Natural killer cell (primary cell): ENCODE measurements around the gene PHACTR1. TPM values are rescaled to one million over a fixed set of nuclear protein-coding genes. Genes with fewer than 3 reads are reported as not detected.

Experiments
- ATAC-seq, 3 donors: fragments of 150-1000 bp in 2 of 3; fragments of 200-7000 bp in 1 of 3; cut with Tn5 transposase; 1 replicate in 1 of 3; 2 replicates in 2 of 3; pipeline ENCODE4 v1.10.0; 2021; ENCODE audit warnings: mild to moderate bottlenecking in 2 of 3, moderate library complexity in 2 of 3
- DNase-seq, 2 donors: peaks; one replicate each; pipeline versions ENCODE4 v3.0.0 to v3.0.0-alpha.2; 2013 to 2021; ENCODE audit warnings: mixed read lengths in 1 of 2
- H3K27ac ChIP-seq: one replicate; pipeline ENCODE4 v1.5.1; 2013; ENCODE audit warnings: mild to moderate bottlenecking, low read length
- H3K27me3 ChIP-seq: one replicate; pipeline ENCODE4 v1.6.1; 2013; ENCODE audit warnings: low read length; ENCODE audit not compliant: control insufficient read depth, insufficient read depth
- H3K36me3 ChIP-seq: one replicate; pipeline ENCODE4 v1.6.1; 2013; ENCODE audit warnings: low read length; ENCODE audit not compliant: control insufficient read depth, insufficient read depth
- H3K4me1 ChIP-seq: one replicate; pipeline ENCODE4 v1.6.1; 2013; ENCODE audit warnings: low read length; ENCODE audit not compliant: control insufficient read depth, insufficient read depth
- H3K4me3 ChIP-seq: one replicate; pipeline ENCODE4 v1.5.1; 2013; ENCODE audit warnings: low read length
- H3K9me3 ChIP-seq: one replicate; pipeline ENCODE4 v1.6.1; 2013; ENCODE audit warnings: low read length; ENCODE audit not compliant: control insufficient read depth, insufficient read depth
- H3K27ac Mint-ChIP-seq, 2 donors: one replicate each; pipeline ENCODE4 v1.8.0; 2022; ENCODE audit warnings: mild to moderate bottlenecking in 2 of 2, mixed read lengths in 2 of 2, moderate library complexity in 1 of 2
- H3K27me3 Mint-ChIP-seq, 2 donors: one replicate each; pipeline ENCODE4 v1.8.0; 2022; ENCODE audit warnings: low read depth in 2 of 2, mixed read lengths in 2 of 2
- H3K36me3 Mint-ChIP-seq: one replicate; pipeline ENCODE4 v1.8.0; 2022; ENCODE audit warnings: mixed read lengths
- H3K4me1 Mint-ChIP-seq, 2 donors: one replicate each; pipeline ENCODE4 v1.8.0; 2022; ENCODE audit warnings: mixed read lengths in 2 of 2
- H3K4me3 Mint-ChIP-seq: one replicate; pipeline ENCODE4 v1.8.0; 2022; ENCODE audit warnings: mild to moderate bottlenecking, moderate library complexity, mixed read lengths
- H3K9me3 Mint-ChIP-seq, 2 donors: one replicate each; pipeline ENCODE4 v1.8.0; 2022; ENCODE audit warnings: mixed read lengths in 2 of 2
- WGBS: methylation state at CpG from one replicate; pipeline ENCODE4 v1.1.7; 2013; ENCODE audit warnings: missing lambda C conversion rate; ENCODE audit not compliant: insufficient coverage; 5-methylcytosine and 5-hydroxymethylcytosine counted together
- intact Hi-C: fragments of 100-400 bp; cut with micrococcal nuclease; formaldehyde crosslinking; loops from one replicate; pipeline ENCODE4 v1.14.2; 2022
- total RNA-seq, 4 donors: library from RNA; stranded (reverse); fragments of 120-200 nt in 1 of 4; gene quantifications; one replicate each; pipeline versions ENCODE4 v1.2.3 to v1.2.4, GENCODE V29; 2013 to 2022
- TF ChIP-seq, protein P1 (sequence below): fragments of 200-600 bp; IDR thresholded peaks from one replicate; pipeline ENCODE4 v1.8.0; 2022; ENCODE audit warnings: antibody characterized with exemption

PHACTR1 gene
- total RNA-seq, 3 donors from 2014 or later (not counting 1 experiment from before 2014, with no cell fraction given): 5.2 to 19.0 (median 5.4) TPM

DNA sequence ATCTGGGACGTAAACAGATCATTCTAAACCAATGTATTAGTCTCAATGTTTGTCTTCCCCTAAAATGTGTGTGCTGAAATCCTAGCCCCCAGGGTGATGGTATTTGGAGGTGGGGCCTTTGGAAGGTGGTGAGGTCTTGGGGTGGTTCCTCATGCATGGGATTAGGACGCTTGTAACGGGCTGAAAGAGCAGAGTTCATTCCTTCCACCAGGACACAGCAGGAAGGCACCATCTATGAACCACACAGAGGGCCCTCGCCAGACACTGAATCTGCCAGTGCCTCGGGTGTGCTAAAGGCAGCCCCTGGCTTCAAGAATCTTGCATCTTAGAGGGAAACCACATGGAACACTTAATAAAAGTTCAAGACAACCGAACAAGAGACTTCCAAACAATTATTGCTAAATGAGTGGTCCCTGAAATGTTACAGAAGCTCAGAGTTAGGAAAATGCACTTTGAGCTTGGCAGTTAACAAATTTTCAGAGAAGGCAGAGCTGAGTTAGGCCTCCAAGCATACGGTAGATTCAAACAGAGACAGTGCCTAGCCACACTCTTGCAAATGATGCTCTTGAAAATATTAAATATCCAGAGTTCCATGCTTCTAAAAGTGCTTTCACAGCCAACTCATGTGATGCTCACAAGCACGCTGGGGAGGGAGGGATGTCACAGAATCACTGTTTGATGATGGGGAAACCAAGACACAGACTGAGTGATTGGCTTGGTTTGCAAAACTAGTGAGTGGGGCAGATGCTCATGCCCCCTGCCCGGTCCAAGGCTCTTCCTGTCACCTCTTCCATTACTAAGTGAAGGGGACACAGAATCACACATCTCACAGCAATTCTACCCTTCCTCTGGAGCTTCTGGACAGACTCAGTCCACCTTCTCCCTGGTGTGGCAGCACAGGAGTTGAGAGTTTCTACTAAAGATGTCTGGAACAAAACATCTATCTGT, 584.4 kb downstream of the PHACTR1 start:
- Histone ChIP-seq H3K36me3 (peaks cover 54% of the 10 kb centered on the region), H3K9me3 (no peaks in the 10 kb centered on the region), H3K27me3 (no peaks in the 10 kb centered on the region), H3K27ac (no peak overlapping the region), H3K4me3 (no peak overlapping the region), H3K4me1 (peaks cover 13% of the 10 kb centered on the region)
- H3K4me3 Mint-ChIP-seq: no peak overlapping the region
- 88% methylated on average over 8 of the region's 9 CpGs for WGBS
- intact Hi-C loops: no loop called here
- H3K36me3 Mint-ChIP-seq: peaks cover 8% of the 10 kb centered on the region
- DNase-seq (no peak), ATAC-seq (no peak)
- H3K27me3 Mint-ChIP-seq: no peaks in the 10 kb centered on the region
- H3K27ac Mint-ChIP-seq: peak overlapping the region; percentile 26 to 47
- no peaks in the 10 kb centered on the region for H3K9me3 Mint-ChIP-seq
- peaks cover 17 to 19% of the 10 kb centered on the region in 2 donors for H3K4me1 Mint-ChIP-seq
- TF ChIP-seq, protein P1, sequence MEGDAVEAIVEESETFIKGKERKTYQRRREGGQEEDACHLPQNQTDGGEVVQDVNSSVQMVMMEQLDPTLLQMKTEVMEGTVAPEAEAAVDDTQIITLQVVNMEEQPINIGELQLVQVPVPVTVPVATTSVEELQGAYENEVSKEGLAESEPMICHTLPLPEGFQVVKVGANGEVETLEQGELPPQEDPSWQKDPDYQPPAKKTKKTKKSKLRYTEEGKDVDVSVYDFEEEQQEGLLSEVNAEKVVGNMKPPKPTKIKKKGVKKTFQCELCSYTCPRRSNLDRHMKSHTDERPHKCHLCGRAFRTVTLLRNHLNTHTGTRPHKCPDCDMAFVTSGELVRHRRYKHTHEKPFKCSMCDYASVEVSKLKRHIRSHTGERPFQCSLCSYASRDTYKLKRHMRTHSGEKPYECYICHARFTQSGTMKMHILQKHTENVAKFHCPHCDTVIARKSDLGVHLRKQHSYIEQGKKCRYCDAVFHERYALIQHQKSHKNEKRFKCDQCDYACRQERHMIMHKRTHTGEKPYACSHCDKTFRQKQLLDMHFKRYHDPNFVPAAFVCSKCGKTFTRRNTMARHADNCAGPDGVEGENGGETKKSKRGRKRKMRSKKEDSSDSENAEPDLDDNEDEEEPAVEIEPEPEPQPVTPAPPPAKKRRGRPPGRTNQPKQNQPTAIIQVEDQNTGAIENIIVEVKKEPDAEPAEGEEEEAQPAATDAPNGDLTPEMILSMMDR: no peak

DNA sequence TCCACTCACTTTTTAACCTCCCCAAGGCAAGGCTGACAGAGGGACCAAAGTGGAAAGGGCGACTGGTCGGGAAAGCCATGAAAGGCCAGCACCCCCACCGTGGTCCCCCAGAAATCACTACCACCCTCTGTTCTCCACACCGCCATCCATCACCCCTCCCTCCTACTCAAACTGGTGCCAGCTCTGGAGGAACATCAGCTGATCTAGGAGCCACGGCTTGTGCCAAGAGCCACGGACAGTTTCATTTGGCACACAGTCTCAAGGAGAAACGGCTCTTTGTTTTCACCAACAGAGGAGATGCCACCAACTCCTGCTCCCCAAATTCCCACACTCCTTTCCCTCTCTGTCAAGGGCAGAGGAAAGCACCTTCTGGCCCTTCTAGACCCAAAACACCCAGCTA, 585.7 kb downstream of the PHACTR1 start:
- 96% methylated on average over 7 of the region's 7 CpGs for WGBS
- no peak for DNase-seq
- intact Hi-C loops: no loop called here
- Mint-ChIP-seq H3K27me3 (no peaks in the 10 kb centered on the region), H3K27ac (peak overlapping the region; percentile 2 to 77), H3K36me3 (peaks cover 8% of the 10 kb centered on the region), H3K4me3 (no peak overlapping the region), H3K9me3 (no peaks in the 10 kb centered on the region), H3K4me1 (peaks cover 14 to 17% of the 10 kb centered on the region in 2 donors)
- peaks cover 13% of the 10 kb centered on the region for H3K4me1 ChIP-seq
- ATAC-seq: no peak
- TF ChIP-seq, protein P1: no peak
- no peak overlapping the region for H3K4me3 ChIP-seq
- no peaks in the 10 kb centered on the region for H3K27me3 ChIP-seq
- H3K27ac ChIP-seq: peak overlapping the region; percentile 29
- H3K36me3 ChIP-seq: peaks cover 56% of the 10 kb centered on the region
- no peaks in the 10 kb centered on the region for H3K9me3 ChIP-seq

- H3K4me3 Mint-ChIP-seq: no peak overlapping the region
- peaks cover 56% of the 10 kb centered on the region for H3K36me3 ChIP-seq
- WGBS: 56% methylated on average over 17 of the region's 17 CpGs
Measured at GRCh38 chr6:13302751-13303667, 586.4 kb downstream of the PHACTR1 start.

More at GRCh38 chr6:13302751-13303667, 586.4 kb downstream of the PHACTR1 start:
- Histone ChIP-seq H3K4me3 (no peak overlapping the region), H3K4me1 (peaks cover 13% of the 10 kb centered on the region), H3K27me3 (no peaks in the 10 kb centered on the region), H3K9me3 (no peaks in the 10 kb centered on the region), H3K27ac (peak overlapping the region; percentile 51)
- TF ChIP-seq, protein P1: no peak
- DNase-seq: peak; percentile 26 to 69
- H3K9me3 Mint-ChIP-seq: no peaks in the 10 kb centered on the region
- peaks cover 8% of the 10 kb centered on the region for H3K36me3 Mint-ChIP-seq
- intact Hi-C loops: no loop called here
- peaks cover 17 to 18% of the 10 kb centered on the region in 2 donors for H3K4me1 Mint-ChIP-seq
- H3K27ac Mint-ChIP-seq: peak overlapping the region; percentile 2 to 77
- ATAC-seq: peak; percentile 79 to 88 (median 82)
- no peaks in the 10 kb centered on the region for H3K27me3 Mint-ChIP-seq
